Measurements from ENCODE around the gene CCNG2. TPM values are rescaled to one million over a fixed set of nuclear protein-coding genes. Genes with fewer than 3 reads are reported as not detected.

Gene CCNG2
- total RNA-seq (10 to 100 TPM in 3 of 4 donors, 1 to 10 TPM in 1; 5.6 to 15.4 (median 12.0) TPM), polyA plus RNA-seq (5.4 TPM)
- long read RNA-seq, donor 1, full-length matches to known transcripts = 16 of 19 reads
- long read RNA-seq, donor 1, partial matches to known transcripts = 2 of 19 reads
- long read RNA-seq, donor 1, other reads (novel, unspliced or antisense) = 1 of 19 reads
- long read RNA-seq, donor 2, full-length matches to known transcripts = 3 of 3 reads
- long read RNA-seq, donor 2, partial matches to known transcripts = 0 of 3 reads
- long read RNA-seq, donor 2, other reads (novel, unspliced or antisense) = 0 of 3 reads
- long read RNA-seq, donor 3 = 0 reads
- long read RNA-seq, donor 4, full-length matches to known transcripts = 8 of 8 reads
- long read RNA-seq, donor 4, partial matches to known transcripts = 0 of 8 reads
- long read RNA-seq, donor 4, other reads (novel, unspliced or antisense) = 0 of 8 reads

- WGBS = under 1% methylated on average over 94 of the region's 94 CpGs
- intact Hi-C loops (cut with DNase I) = loop anchor here in 2 of 4 donors (10.0 kb wide), 2 partner anchors 52 to 82 kb away; partner anchors contain the start of gene CCNI (in 2 of the 2)
Observed at GRCh38 chr4:77156912-77157858, at the start of gene CCNG2. TSS of gene CCNG2 (plus strand) at chr4:77157207. CDS start at chr4:77158533, 1,326 bp downstream.

DNA sequence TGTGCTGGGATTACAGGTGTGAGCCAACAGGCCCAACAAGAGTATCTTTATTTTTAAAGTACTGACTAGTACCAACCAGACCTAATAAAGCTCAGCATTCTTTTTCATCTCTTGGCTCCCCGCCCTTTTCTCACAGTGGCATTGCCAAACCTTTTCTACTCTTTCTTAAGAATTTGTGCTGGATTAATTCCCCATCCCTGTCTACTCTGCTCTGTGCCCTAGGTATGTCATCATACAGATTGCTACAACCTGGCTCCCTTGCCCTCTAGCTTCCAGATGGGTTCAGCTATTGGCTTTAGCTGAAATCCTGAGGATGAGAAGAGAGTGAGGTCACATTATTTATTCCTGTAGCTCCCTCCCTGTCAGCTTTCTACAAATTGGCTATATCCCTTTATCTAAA is 46.3 kb upstream of the CCNG2 start:
- Histone ChIP-seq H3K4me3 (ENCODE audit: low read length) (no peak overlapping the region), H3K4me1 (ENCODE audit: control insufficient read depth, insufficient read depth, low read length) (no peaks in the 10 kb centered on the region), H3K27ac (ENCODE audit: low read length) (no peak overlapping the region), H3K27me3 (ENCODE audit: control insufficient read depth, insufficient read depth) (no peaks in the 10 kb centered on the region), H3K9me3 (ENCODE audit: control insufficient read depth, low read length) (no peaks in the 10 kb centered on the region)
- DNase-seq (no peak), ATAC-seq (no peak)
- 98% methylated on average over 1 of the region's 1 CpG for WGBS
- intact Hi-C loops (cut with DNase I) = no loop called here

More at GRCh38 chr4:77156912-77157858, at the start of gene CCNG2:
- ATAC-seq = peak; percentile 54 to 60
- no peaks in the 10 kb centered on the region for H3K27me3 ChIP-seq (ENCODE audit: control insufficient read depth, insufficient read depth)
- DNase-seq = peak; percentile 88 to 95 (median 92)
- H3K4me1 ChIP-seq (ENCODE audit: control insufficient read depth, insufficient read depth, low read length) = no peaks in the 10 kb centered on the region
- H3K4me3 ChIP-seq (ENCODE audit: low read length) = peak within 1 kb of the TSS; percentile 86
- H3K27ac ChIP-seq (ENCODE audit: low read length) = peak within 1 kb of the TSS; percentile 88
- no peaks in the 10 kb centered on the region for H3K9me3 ChIP-seq (ENCODE audit: control insufficient read depth, low read length)

DNA sequence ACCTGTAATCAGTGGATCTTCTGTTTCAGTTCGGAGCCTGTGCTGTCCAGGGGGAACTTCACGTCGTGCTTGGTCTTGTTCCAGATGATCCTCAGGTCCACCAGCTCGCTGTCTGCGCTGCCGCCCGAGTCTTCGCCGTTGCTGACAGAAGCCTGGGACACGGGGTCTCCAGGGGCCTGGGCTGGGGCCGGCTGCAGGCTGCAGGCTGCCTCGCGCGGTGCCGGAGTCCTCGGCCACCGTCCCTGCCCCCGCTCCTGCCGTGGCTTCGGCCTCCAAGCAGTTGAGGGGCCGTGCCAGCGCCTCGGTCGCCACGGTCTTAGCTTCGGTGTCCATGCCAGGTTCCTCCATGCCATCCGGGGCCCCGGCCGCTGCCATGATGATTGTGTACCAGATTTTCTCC is 43.9 kb upstream of the CCNG2 start:
- no peaks in the 10 kb centered on the region for H3K27me3 ChIP-seq (ENCODE audit: control insufficient read depth, insufficient read depth)
- no peaks in the 10 kb centered on the region for H3K4me1 ChIP-seq (ENCODE audit: control insufficient read depth, insufficient read depth, low read length)
- H3K4me3 ChIP-seq (ENCODE audit: low read length) = no peak overlapping the region
- no peak overlapping the region for H3K27ac ChIP-seq (ENCODE audit: low read length)
- H3K9me3 ChIP-seq (ENCODE audit: control insufficient read depth, low read length) = no peaks in the 10 kb centered on the region
- DNase-seq (no peak), ATAC-seq (peak in 1 of 2 donors; percentile 36)
- intact Hi-C loops (cut with DNase I) = no loop called here
- 94% methylated on average over 29 of the region's 29 CpGs for WGBS

GRCh38 chr4:77117721-77118120 is 39.3 kb upstream of the CCNG2 start:
- intact Hi-C loops (cut with DNase I) = no loop called here
- no peaks in the 10 kb centered on the region for H3K27me3 ChIP-seq (ENCODE audit: control insufficient read depth, insufficient read depth)
- no peaks in the 10 kb centered on the region for H3K4me1 ChIP-seq (ENCODE audit: control insufficient read depth, insufficient read depth, low read length)
- no peak overlapping the region for H3K4me3 ChIP-seq (ENCODE audit: low read length)
- H3K27ac ChIP-seq (ENCODE audit: low read length) = no peak overlapping the region
- ATAC-seq = no peak
- H3K9me3 ChIP-seq (ENCODE audit: control insufficient read depth, low read length) = no peaks in the 10 kb centered on the region
- DNase-seq = no peak

DNA sequence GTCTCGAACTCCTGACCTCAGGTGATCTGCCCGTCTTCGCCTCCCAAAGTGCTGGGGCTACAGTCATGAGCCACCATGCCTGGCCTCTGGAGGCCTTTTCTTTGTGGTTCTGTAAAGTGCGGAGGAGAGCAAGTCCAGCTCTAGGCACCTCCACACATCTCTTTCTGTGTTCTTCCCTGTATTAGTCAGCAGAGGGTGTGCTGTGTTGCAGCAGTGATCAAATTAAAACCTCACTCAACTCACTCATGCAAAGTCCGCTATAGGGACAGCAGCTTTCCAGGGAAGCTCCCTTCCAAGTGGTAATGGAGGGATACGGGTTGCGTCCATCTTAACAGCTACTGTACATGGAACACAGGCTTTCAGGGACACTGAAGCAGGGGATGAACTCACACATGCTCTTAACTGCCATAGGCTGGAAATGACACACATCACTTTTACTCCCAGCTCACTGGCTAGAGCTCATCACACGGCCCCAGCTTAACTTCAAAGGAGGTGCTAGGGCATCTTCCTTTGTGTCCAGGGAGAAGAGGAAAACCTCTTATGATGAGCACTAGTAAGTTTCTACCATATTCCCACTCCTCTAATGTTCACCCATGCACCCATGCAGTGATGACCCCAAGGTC is 36.0 kb upstream of the CCNG2 start:
- H3K4me3 ChIP-seq (ENCODE audit: low read length) = no peak overlapping the region
- no peak for ATAC-seq
- intact Hi-C loops (cut with DNase I) = no loop called here

GRCh38 chr4:77121736-77122240 is 35.2 kb upstream of the CCNG2 start:
- WGBS = 87% methylated on average over 5 of the region's 5 CpGs
- no peaks in the 10 kb centered on the region for H3K4me1 ChIP-seq (ENCODE audit: control insufficient read depth, insufficient read depth, low read length)
- no peaks in the 10 kb centered on the region for H3K9me3 ChIP-seq (ENCODE audit: control insufficient read depth, low read length)
- DNase-seq (no peak), ATAC-seq (no peak)
- intact Hi-C loops (cut with DNase I) = no loop called here
- no peak overlapping the region for H3K4me3 ChIP-seq (ENCODE audit: low read length)
- H3K27ac ChIP-seq (ENCODE audit: low read length) = no peak overlapping the region
- no peaks in the 10 kb centered on the region for H3K27me3 ChIP-seq (ENCODE audit: control insufficient read depth, insufficient read depth)

More for the DNA sequence above, 36.0 kb upstream of the CCNG2 start:
- 91% methylated on average over 8 of the region's 8 CpGs for WGBS
- no peak overlapping the region for H3K27ac ChIP-seq (ENCODE audit: low read length)
- H3K27me3 ChIP-seq (ENCODE audit: control insufficient read depth, insufficient read depth) = no peaks in the 10 kb centered on the region
- DNase-seq = no peak
- no peaks in the 10 kb centered on the region for H3K9me3 ChIP-seq (ENCODE audit: control insufficient read depth, low read length)
- no peaks in the 10 kb centered on the region for H3K4me1 ChIP-seq (ENCODE audit: control insufficient read depth, insufficient read depth, low read length)

DNA sequence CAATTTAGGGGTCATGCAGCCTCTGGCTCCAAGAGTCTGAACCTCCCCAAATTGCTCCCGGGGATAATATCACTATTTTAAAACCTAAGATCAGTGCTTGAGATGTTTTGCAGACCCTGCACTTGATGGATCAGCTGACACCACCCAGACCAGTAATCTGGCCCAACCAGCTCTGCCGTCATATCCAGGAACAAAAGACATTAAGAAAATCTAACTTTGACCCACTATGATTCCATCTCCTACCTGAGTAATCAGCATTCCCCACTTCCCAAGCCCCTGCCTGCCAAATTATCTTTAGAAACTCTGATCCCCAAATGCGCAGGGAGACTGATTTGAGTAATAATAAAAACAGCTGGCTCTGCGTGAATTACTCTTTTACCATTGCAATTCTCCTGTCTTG is 34.4 kb upstream of the CCNG2 start:
- H3K27me3 ChIP-seq (ENCODE audit: control insufficient read depth, insufficient read depth) = no peaks in the 10 kb centered on the region
- DNase-seq (no peak), ATAC-seq (no peak)
- H3K9me3 ChIP-seq (ENCODE audit: control insufficient read depth, low read length) = no peaks in the 10 kb centered on the region
- no peak overlapping the region for H3K27ac ChIP-seq (ENCODE audit: low read length)
- no peak overlapping the region for H3K4me3 ChIP-seq (ENCODE audit: low read length)
- WGBS = 80% methylated on average over 4 of the region's 4 CpGs
- intact Hi-C loops (cut with DNase I) = no loop called here
- peaks cover 2% of the 10 kb centered on the region for H3K4me1 ChIP-seq (ENCODE audit: control insufficient read depth, insufficient read depth, low read length)

DNA sequence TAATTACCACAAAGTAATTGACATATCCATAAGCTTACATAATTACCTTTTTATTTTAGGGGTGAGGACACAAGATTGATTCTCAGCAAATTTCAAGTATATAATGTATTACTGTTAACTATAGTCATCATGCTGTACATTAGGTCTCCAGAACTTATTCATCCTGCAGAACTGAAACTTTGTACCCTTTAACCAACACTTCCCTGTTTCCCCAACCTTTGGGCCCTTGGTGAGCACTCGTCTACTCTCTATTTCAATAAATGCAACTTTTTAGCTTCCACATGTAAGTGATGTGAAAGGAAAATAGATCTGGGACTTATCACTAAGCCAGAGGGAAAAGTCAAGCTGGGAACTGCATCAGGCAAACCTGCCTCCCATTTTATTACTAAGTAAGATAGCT is 33.6 kb upstream of the CCNG2 start:
- DNase-seq (no peak), ATAC-seq (no peak)
- H3K4me1 ChIP-seq (ENCODE audit: control insufficient read depth, insufficient read depth, low read length) = peaks cover 2% of the 10 kb centered on the region
- 87% methylated on average over 1 of the region's 1 CpG for WGBS
- no peaks in the 10 kb centered on the region for H3K9me3 ChIP-seq (ENCODE audit: control insufficient read depth, low read length)
- no peak overlapping the region for H3K4me3 ChIP-seq (ENCODE audit: low read length)
- intact Hi-C loops (cut with DNase I) = no loop called here
- H3K27me3 ChIP-seq (ENCODE audit: control insufficient read depth, insufficient read depth) = no peaks in the 10 kb centered on the region
- no peak overlapping the region for H3K27ac ChIP-seq (ENCODE audit: low read length)

DNA sequence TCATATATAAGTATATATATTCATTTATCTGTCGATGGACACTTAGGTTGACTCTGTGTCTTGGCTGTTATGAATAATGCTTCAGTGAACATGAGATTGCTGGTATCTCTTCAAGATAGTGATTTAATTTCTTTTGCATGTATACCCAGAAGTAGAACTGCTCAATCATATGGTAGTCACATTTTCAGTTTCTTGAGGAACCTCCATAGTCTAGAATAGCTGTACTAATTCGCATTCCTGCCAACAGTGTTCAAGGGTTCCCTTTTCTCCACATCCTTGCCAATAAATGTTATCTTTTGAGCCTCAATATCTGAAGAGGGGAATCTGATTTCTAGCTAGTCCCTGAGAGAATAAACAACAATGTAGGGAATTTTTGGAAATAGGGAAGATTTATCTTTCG is 32.4 kb upstream of the CCNG2 start:
- Histone ChIP-seq H3K4me3 (ENCODE audit: low read length) (no peak overlapping the region), H3K9me3 (ENCODE audit: control insufficient read depth, low read length) (no peaks in the 10 kb centered on the region), H3K4me1 (ENCODE audit: control insufficient read depth, insufficient read depth, low read length) (peaks cover 2% of the 10 kb centered on the region), H3K27me3 (ENCODE audit: control insufficient read depth, insufficient read depth) (no peaks in the 10 kb centered on the region), H3K27ac (ENCODE audit: low read length) (no peak overlapping the region)
- 60% methylated on average over 3 of the region's 3 CpGs for WGBS
- no peak for ATAC-seq
- no peak for DNase-seq
- intact Hi-C loops (cut with DNase I) = no loop called here

DNA sequence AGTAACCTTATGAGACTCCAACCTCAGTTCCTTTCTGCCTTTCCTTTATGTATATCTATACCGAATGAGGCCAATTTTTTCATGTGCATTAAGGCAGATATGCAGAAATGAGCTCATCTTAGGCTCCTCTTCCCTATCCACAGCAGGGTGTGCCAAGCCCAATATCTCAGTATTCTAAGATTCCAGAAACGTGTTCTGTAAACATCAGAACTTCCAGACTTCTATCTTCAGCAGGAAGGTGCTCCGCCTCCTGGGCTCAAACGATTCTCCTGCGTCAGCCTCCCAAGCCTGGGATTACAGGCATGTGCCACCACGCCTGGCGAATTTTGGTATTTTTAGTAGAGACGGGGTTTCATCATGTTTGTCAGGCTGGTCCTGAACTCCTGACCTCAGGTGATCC is 31.0 kb upstream of the CCNG2 start:
- H3K27me3 ChIP-seq (ENCODE audit: control insufficient read depth, insufficient read depth) = no peaks in the 10 kb centered on the region
- DNase-seq (peak in 1 of 3 donors; percentile 40), ATAC-seq (peak in 1 of 2 donors; percentile 35)
- H3K4me3 ChIP-seq (ENCODE audit: low read length) = no peak overlapping the region
- no peak overlapping the region for H3K27ac ChIP-seq (ENCODE audit: low read length)
- WGBS = 67% methylated on average over 8 of the region's 8 CpGs
- intact Hi-C loops (cut with DNase I) = no loop called here
- peaks cover 2% of the 10 kb centered on the region for H3K4me1 ChIP-seq (ENCODE audit: control insufficient read depth, insufficient read depth, low read length)
- no peaks in the 10 kb centered on the region for H3K9me3 ChIP-seq (ENCODE audit: control insufficient read depth, low read length)
